GM06990 (cell line): ENCODE results near the gene DROSHA.

ENCODE experiments used
- DNase-seq: peaks from one replicate; pipeline ENCODE4 v3.0.0-alpha.2; 2011; ENCODE audit not compliant: insufficient read length; ENCODE audit errors: extremely low read depth
- H3K27me3 ChIP-seq: replicated peaks from 2 replicates; pipeline ENCODE4 v1.6.0; 2011; ENCODE audit warnings: low read length; ENCODE audit not compliant: control insufficient read depth, insufficient read depth
- H3K36me3 ChIP-seq: 2 replicates; pipeline ENCODE4 v1.5.1; 2011; ENCODE audit warnings: low read length; ENCODE audit not compliant: control insufficient read depth, insufficient read depth
- H3K4me3 ChIP-seq: replicated peaks from 2 replicates; pipeline ENCODE4 v1.5.1; 2011; ENCODE audit warnings: low read depth, mild to moderate bottlenecking, control low read depth, low read length
- TF ChIP-seq, protein P1 (sequence below): IDR thresholded peaks from 2 replicates; pipeline ENCODE4 v1.5.1; 2011; ENCODE audit warnings: low read length, control low read depth, mild to moderate bottlenecking, inconsistent platforms; ENCODE audit not compliant: insufficient read depth, poor library complexity, severe bottlenecking

The DROSHA gene

DNA sequence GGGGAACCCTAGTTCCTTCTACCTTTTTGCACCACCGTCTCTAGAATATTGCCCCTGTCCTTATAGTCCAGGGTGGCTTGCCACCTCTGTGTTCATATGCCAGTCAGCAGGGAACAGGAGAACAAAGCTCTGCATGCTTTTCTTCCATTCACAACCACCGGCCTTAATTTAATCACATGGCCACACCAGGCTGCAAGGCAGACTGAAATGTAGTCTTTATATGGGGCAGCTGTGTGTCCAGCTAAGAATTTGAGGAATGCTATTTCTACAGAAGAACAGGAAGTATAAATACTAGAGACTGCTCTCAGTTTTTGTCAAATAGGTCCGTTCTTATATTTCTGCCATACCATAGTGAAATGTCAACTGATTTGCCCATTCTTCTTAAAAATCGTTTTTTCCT lies 6.0 kb upstream of the DROSHA start:
- TF ChIP-seq, protein P1, sequence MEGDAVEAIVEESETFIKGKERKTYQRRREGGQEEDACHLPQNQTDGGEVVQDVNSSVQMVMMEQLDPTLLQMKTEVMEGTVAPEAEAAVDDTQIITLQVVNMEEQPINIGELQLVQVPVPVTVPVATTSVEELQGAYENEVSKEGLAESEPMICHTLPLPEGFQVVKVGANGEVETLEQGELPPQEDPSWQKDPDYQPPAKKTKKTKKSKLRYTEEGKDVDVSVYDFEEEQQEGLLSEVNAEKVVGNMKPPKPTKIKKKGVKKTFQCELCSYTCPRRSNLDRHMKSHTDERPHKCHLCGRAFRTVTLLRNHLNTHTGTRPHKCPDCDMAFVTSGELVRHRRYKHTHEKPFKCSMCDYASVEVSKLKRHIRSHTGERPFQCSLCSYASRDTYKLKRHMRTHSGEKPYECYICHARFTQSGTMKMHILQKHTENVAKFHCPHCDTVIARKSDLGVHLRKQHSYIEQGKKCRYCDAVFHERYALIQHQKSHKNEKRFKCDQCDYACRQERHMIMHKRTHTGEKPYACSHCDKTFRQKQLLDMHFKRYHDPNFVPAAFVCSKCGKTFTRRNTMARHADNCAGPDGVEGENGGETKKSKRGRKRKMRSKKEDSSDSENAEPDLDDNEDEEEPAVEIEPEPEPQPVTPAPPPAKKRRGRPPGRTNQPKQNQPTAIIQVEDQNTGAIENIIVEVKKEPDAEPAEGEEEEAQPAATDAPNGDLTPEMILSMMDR, result no peak
- no peak for DNase-seq
- Histone ChIP-seq H3K36me3 (peaks cover 4% of the 10 kb centered on the region), H3K4me3 (no peak overlapping the region), H3K27me3 (no peaks in the 10 kb centered on the region)

DNA sequence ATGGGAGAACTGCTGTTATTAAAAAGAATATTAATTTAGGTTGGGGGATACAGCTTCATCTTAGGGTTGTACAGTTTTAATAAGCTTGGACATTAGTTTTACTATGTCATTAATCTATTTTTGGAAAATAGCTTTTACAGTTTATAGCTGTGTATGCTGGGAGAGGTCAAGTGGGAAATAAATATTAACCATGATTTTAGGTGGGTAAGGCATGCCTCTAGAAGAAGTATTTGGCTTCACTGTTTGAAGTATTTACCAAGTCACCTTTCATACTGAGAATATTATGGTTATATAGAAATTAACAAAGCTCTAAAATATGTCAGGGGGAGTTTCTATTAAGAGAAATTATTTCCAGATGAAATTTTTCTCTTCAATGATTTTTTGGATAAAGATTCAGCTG lies 5.5 kb upstream of the DROSHA start:
- DNase-seq, result no peak
- H3K4me3 ChIP-seq, result no peak overlapping the region
- peaks cover 4% of the 10 kb centered on the region for H3K36me3 ChIP-seq
- TF ChIP-seq, protein P1, result no peak
- H3K27me3 ChIP-seq, result no peaks in the 10 kb centered on the region

DNA sequence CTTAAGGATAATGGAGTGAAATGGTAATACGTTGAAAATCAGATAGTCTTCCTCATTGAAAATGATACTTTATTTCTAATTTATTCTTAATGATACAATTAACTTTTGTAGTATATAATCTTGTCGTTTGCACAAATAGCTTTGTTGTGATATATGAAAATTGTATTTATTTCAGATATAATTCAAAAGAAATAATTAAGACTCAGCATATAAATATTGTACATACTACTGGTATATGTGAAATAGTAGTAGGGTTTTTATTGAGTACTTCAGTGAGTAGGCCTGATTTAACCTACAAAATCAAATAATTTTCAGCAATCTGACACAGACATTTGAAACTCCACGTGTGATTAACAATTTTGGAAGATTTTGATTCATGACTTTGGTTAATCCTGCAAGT lies 5.0 kb upstream of the DROSHA start:
- H3K36me3 ChIP-seq, result peaks cover 4% of the 10 kb centered on the region

DNA sequence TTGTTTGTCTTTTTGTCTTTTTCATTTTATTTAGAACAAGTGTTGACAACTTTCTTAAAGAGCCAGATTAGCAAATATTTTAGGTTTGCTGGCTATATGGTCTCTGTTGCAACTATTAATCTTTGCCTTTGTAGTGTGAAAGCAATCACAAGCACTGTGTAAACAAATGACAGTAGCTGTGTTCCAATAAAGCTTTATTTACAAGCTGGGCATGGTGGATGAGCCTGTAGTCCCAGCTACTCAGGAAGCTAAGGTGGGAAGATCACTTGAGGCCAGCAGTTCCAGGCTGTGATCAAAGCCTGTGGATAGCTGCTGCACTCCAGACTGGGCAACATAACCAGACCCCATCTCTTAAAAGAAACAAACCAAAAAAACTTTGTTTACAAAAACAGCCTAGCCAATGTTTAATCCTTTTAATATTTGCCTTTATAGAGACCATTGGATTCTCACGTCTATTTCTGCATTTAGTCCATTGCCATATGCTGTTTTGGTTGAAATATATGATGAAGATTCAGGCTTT lies 2.7 kb upstream of the DROSHA start:
- no peaks in the 10 kb centered on the region for H3K27me3 ChIP-seq
- peaks cover 4% of the 10 kb centered on the region for H3K36me3 ChIP-seq
- H3K4me3 ChIP-seq, result no peak overlapping the region
- no peak for DNase-seq
- TF ChIP-seq, protein P1, result no peak

More for the DNA sequence above, 5.0 kb upstream of the DROSHA start:
- Histone ChIP-seq H3K27me3 (no peaks in the 10 kb centered on the region), H3K4me3 (no peak overlapping the region)
- DNase-seq, result no peak
- TF ChIP-seq, protein P1, result no peak

DNA sequence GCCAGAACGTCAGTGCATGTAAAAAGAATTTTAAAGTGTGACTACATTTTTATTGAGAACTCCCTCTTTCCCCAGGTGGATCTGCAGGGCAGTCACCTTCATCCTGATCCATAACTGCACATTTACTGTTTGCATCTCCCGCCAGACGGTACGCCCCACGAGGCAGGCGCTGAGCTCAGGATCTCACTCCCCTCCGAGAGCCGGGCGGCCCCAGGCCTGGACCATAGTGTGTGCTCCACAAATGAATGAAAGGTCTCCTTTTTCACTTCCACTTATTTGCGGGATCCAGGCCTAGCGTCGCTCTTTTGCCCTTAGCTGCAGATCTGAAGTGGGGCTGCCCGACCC lies 378 bp downstream of the DROSHA start:
- no peak for DNase-seq
- TF ChIP-seq, protein P1, result no peak
- peaks cover 12% of the 10 kb centered on the region for H3K36me3 ChIP-seq
- H3K4me3 ChIP-seq, result peak overlapping the region; percentile 79
- no peaks in the 10 kb centered on the region for H3K27me3 ChIP-seq
